OCI-LY1 (cell line): ENCODE data around the gene RANBP1.

ENCODE experiments used
- H2AFZ ChIP-seq: fragments of 200-600 bp; sonication (generic), shearing (Covaris generic); 2 replicates; pipeline ENCODE4 v1.6.0; 2014; ENCODE audit warnings: antibody characterized with exemption, mild to moderate bottlenecking, low read length
- H3F3A ChIP-seq: fragments of 200-600 bp; sonication (generic), shearing (Covaris generic); 2 replicates; pipeline ENCODE4 v1.6.0; 2014; ENCODE audit warnings: mild to moderate bottlenecking, antibody characterized with exemption, low read length, moderate library complexity; ENCODE audit not compliant: insufficient read depth
- H3K27ac ChIP-seq: fragments of 200-600 bp; sonication (generic); 2 replicates; pipeline ENCODE4 v1.5.1; 2014; ENCODE audit warnings: low read length, mixed run types, mild to moderate bottlenecking, low read depth; ENCODE audit not compliant: poor library complexity, severe bottlenecking
- H3K27me3 ChIP-seq: fragments of 200-600 bp; sonication (generic); 2 replicates; pipeline ENCODE4 v1.6.0; 2014; ENCODE audit warnings: antibody characterized with exemption, mild to moderate bottlenecking, low read length, moderate library complexity; ENCODE audit not compliant: insufficient read depth
- H3K36me3 ChIP-seq: fragments of 200-600 bp; sonication (generic); 2 replicates; pipeline ENCODE4 v1.6.1; 2014; ENCODE audit warnings: mild to moderate bottlenecking, antibody characterized with exemption, low read length, moderate library complexity, mixed read lengths; ENCODE audit not compliant: insufficient read depth
- H3K4me1 ChIP-seq: fragments of 200-600 bp; sonication (generic); 2 replicates; pipeline ENCODE4 v1.5.1; 2014; ENCODE audit warnings: mild to moderate bottlenecking, low read length, moderate library complexity; ENCODE audit not compliant: insufficient read depth, severe bottlenecking
- H3K4me2 ChIP-seq: fragments of 200-600 bp; sonication (generic), shearing (Covaris generic); 2 replicates; pipeline ENCODE4 v1.6.1; 2014; ENCODE audit warnings: low read length
- H3K4me3 ChIP-seq: fragments of 200-600 bp; sonication (generic); 2 replicates; pipeline ENCODE4 v1.5.1; 2014; ENCODE audit warnings: low read length, low read depth, mild to moderate bottlenecking, mixed read lengths; ENCODE audit not compliant: poor library complexity, severe bottlenecking
- H3K79me2 ChIP-seq: fragments of 200-600 bp; shearing (Covaris generic); 2 replicates; pipeline ENCODE4 v1.6.1; 2016; ENCODE audit warnings: mixed run types, low read length, mixed read lengths; ENCODE audit not compliant: insufficient read depth
- H3K9ac ChIP-seq: fragments of 200-600 bp; sonication (generic), shearing (Covaris generic); 2 replicates; pipeline ENCODE4 v1.6.1; 2014; ENCODE audit warnings: mild to moderate bottlenecking, low read length, mixed read lengths
- H3K9me2 ChIP-seq: fragments of 200-600 bp; sonication (generic), shearing (Covaris generic); 2 replicates; pipeline ENCODE4 v1.6.1; 2014; ENCODE audit warnings: low read depth, mild to moderate bottlenecking, low read length, mixed read lengths
- H3K9me3 ChIP-seq: fragments of 200-600 bp; shearing (Covaris generic); 2 replicates; pipeline ENCODE4 v1.6.1; 2014; ENCODE audit warnings: low read length, mixed read lengths
- H4K20me1 ChIP-seq: fragments of 200-600 bp; sonication (generic), shearing (Covaris generic); 2 replicates; pipeline ENCODE4 v1.6.0; 2016; ENCODE audit warnings: mild to moderate bottlenecking, low read length; ENCODE audit not compliant: insufficient read depth
- EZH2 ChIP-seq: fragments of 200-600 bp; sonication (generic), shearing (Covaris generic); IDR thresholded peaks from 2 replicates; pipeline ENCODE4 v1.8.0; 2017; ENCODE audit warnings: borderline replicate concordance, mixed run types, mild to moderate bottlenecking, antibody characterized with exemption, low read length, moderate library complexity, mixed read lengths
- TF ChIP-seq, protein P1 (sequence below): fragments of 200-600 bp; sonication (generic), shearing (Covaris generic); IDR thresholded peaks from 2 replicates; pipeline ENCODE4 v1.5.1; 2017; ENCODE audit warnings: mild to moderate bottlenecking, antibody characterized with exemption, low read length, moderate library complexity, mixed read lengths

Gene RANBP1

GRCh38 chr22:20165913-20166312 lies 50.0 kb downstream of the RANBP1 start:
- H3K4me1 ChIP-seq, result no peaks in the 10 kb centered on the region
- no peaks in the 10 kb centered on the region for H3K79me2 ChIP-seq
- H3K36me3 ChIP-seq, result no peaks in the 10 kb centered on the region
- H3K4me2 ChIP-seq, result no peak overlapping the region
- no peak overlapping the region for H2AFZ ChIP-seq
- H3F3A ChIP-seq, result no peaks in the 10 kb centered on the region
- H3K9me3 ChIP-seq, result no peaks in the 10 kb centered on the region
- H3K27ac ChIP-seq, result no peak overlapping the region
- no peaks in the 10 kb centered on the region for H3K27me3 ChIP-seq
- H3K9me2 ChIP-seq, result no peaks in the 10 kb centered on the region
- H3K4me3 ChIP-seq, result no peak overlapping the region
- TF ChIP-seq EZH2, result no peak
- TF ChIP-seq, protein P1, sequence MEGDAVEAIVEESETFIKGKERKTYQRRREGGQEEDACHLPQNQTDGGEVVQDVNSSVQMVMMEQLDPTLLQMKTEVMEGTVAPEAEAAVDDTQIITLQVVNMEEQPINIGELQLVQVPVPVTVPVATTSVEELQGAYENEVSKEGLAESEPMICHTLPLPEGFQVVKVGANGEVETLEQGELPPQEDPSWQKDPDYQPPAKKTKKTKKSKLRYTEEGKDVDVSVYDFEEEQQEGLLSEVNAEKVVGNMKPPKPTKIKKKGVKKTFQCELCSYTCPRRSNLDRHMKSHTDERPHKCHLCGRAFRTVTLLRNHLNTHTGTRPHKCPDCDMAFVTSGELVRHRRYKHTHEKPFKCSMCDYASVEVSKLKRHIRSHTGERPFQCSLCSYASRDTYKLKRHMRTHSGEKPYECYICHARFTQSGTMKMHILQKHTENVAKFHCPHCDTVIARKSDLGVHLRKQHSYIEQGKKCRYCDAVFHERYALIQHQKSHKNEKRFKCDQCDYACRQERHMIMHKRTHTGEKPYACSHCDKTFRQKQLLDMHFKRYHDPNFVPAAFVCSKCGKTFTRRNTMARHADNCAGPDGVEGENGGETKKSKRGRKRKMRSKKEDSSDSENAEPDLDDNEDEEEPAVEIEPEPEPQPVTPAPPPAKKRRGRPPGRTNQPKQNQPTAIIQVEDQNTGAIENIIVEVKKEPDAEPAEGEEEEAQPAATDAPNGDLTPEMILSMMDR, result no peak
- no peak overlapping the region for H3K9ac ChIP-seq
- H4K20me1 ChIP-seq, result no peaks in the 10 kb centered on the region

- Histone ChIP-seq H3K4me3 (no peak overlapping the region), H4K20me1 (no peaks in the 10 kb centered on the region), H3K9ac (no peak overlapping the region), H3K79me2 (no peaks in the 10 kb centered on the region), H3K36me3 (no peaks in the 10 kb centered on the region), H3K4me2 (no peak overlapping the region), H3K4me1 (no peaks in the 10 kb centered on the region), H3K9me2 (no peaks in the 10 kb centered on the region), H3K9me3 (no peaks in the 10 kb centered on the region), H2AFZ (no peak overlapping the region), H3K27ac (no peak overlapping the region), H3F3A (no peaks in the 10 kb centered on the region), H3K27me3 (0 out of 2 replicates have a peak, but pooled peaks cover 5% of the 10 kb centered on the region)
- TF ChIP-seq EZH2, result no peak
- TF ChIP-seq, protein P1, result no peak
Measured at GRCh38 chr22:20166703-20167102, 50.8 kb downstream of the RANBP1 start.

DNA sequence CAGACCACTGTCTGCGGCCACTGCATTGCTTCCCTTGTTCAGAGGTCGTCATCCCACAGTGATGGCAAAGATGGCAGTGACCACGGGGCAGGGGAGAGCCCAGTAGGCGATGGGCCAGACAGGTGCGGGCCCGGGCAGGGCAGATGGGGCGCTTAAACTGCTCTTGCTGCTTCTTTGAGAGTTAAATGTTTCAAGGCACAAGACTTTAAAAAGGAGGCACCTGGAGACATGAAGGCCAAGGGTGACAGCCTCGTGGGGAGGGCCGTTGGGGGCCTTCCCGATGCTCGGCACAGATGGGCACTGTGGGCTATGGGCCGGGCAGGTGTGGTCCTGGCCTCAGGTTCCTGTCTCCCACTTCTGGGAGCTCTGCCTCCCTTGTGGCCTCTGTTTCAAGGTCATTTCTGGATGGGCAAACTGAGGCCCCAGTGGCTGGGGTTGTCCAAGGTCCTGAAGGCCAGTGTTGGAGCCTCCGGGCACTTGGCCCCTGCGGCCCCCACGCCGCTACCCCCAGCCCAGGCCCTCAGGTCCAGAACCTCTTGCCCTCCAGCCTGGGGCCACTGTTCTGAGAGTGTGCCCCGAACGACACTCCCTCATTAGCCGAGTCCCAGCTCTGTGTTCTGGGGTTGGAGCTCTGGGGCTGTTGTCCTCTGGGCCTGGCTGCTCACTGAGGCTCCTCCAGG lies 51.9 kb downstream of the RANBP1 start:
- Histone ChIP-seq H3K9me3 (no peaks in the 10 kb centered on the region), H3K27me3 (0 out of 2 replicates have a peak, but pooled peaks cover 5% of the 10 kb centered on the region), H3K4me1 (no peaks in the 10 kb centered on the region), H3K27ac (no peak overlapping the region), H4K20me1 (no peaks in the 10 kb centered on the region), H3K36me3 (no peaks in the 10 kb centered on the region), H3F3A (no peaks in the 10 kb centered on the region), H3K4me3 (no peak overlapping the region), H3K9ac (no peak overlapping the region), H3K4me2 (no peak overlapping the region), H2AFZ (no peak overlapping the region), H3K9me2 (no peaks in the 10 kb centered on the region), H3K79me2 (no peaks in the 10 kb centered on the region)
- no peak for TF ChIP-seq EZH2
- TF ChIP-seq, protein P1, result no peak
